ENCODE data around the gene DISC1. TPM values are rescaled to one million over a fixed set of nuclear protein-coding genes. Genes with fewer than 3 reads are reported as not detected.
A peak's percentile ranks its signal among the peaks of the same experiment; 100 is the strongest.

The DISC1 gene
- total and polyA plus RNA-seq, 2 of the 13 experiments (the other 11 are each of a cell fraction or from before 2014, with no cell fraction given) = 4.2 to 4.6 TPM

GRCh38 chr1:231757101-231757404 is 130.5 kb downstream of the DISC1 start:
- no peak overlapping the region for H3K9ac ChIP-seq (ENCODE audit: insufficient read depth, low read depth, low read length)
- DNase-seq (ENCODE audit: low spot score) = no peak
- no peaks in the 10 kb centered on the region for H3K4me1 ChIP-seq (ENCODE audit: insufficient read depth, low read length)
- H3K4me2 ChIP-seq (ENCODE audit: low read depth, low read length) = no peak overlapping the region
- WGBS (ENCODE audit: low lambda C conversion rate) = 74% methylated on average over 2 of the region's 2 CpGs
- CTCF ChIA-PET (ENCODE audit: low intra/inter-chr PET ratio, low total read pairs) = interaction anchor here (1.0 to 1.8 kb wide), 2 partner anchors 50 to 175 kb away, joined by 4 to 5 read pairs; no protein-coding TSS in a partner anchor
- no peak overlapping the region for H3K27ac ChIP-seq (ENCODE audit: extremely low read length, insufficient read depth, low read length)
- TF ChIP-seq ZNF552 (CRISPR knock-in tag; IDR thresholded peaks at IDR 0.05; ENCODE audit: borderline replicate concordance) = no peak
- no peak for TF ChIP-seq PHF20 (CRISPR knock-in tag; IDR thresholded peaks at IDR 0.05)
- TF ChIP-seq ZNF800 (CRISPR knock-in tag; IDR thresholded peaks at IDR 0.05) = no peak
- TF ChIP-seq ATAD3A (CRISPR knock-in tag; IDR thresholded peaks at IDR 0.05) = no peak
- TF ChIP-seq REPIN1 (CRISPR knock-in tag; IDR thresholded peaks at IDR 0.05; ENCODE audit: borderline replicate concordance, low read depth) = no peak
- no peak for TF ChIP-seq MNT (IDR thresholded peaks at IDR 0.05)
- no peak for TF ChIP-seq PCBP2 (optimal IDR thresholded peaks at IDR 0.05; ENCODE audit: low read depth, low read length, poor library complexity, severe bottlenecking)
- no peak overlapping the region for H3K4me3 ChIP-seq (replicated peaks in 1 of 3; ENCODE audit: insufficient read depth in 1 of 3, low read depth in 2 of 3, low read length in 3 of 3)
- no peaks in the 10 kb centered on the region for H3K79me2 ChIP-seq (ENCODE audit: insufficient read depth, low read length)
- no peak for FAIRE-seq
- no peaks in the 10 kb centered on the region for H3K27me3 ChIP-seq (ENCODE audit: control insufficient read depth in 1 of 2, insufficient read depth in 2 of 2, low read length in 2 of 2)
- intact Hi-C loops (cut with micrococcal nuclease; ENCODE audit: unreplicated experiment) (loop anchor here (1.0 kb wide), 1 partner anchor 49 kb away; no protein-coding TSS in a partner anchor), in situ Hi-C loops (cut with HindIII; ENCODE audit: extremely low pct_ligation_motif_present, low pct_unique_long_range_greater_than_20kb) (loop anchor here (25.0 kb wide), 1 partner anchor 1480 kb away; no protein-coding TSS in a partner anchor)
- no TSS peak for BruUV-seq (replicated peaks)
- H3K9me3 ChIP-seq (ENCODE audit: low read length) = peaks cover 4% of the 10 kb centered on the region; the same call in 1 of the 2 replicates
- no peak overlapping the region for H2AFZ ChIP-seq (ENCODE audit: low read length)
- ATAC-seq = peak; percentile 40
- no peaks in the 10 kb centered on the region for H4K20me1 ChIP-seq (ENCODE audit: insufficient read depth, low read length)
- POLR2A ChIA-PET = no interaction called here
- peaks cover 0 to 6% of the 10 kb centered on the region in 2 experiments; a peak in 2 of 5 replicates for H3K36me3 ChIP-seq (replicated peaks in 1 of 2; ENCODE audit: control insufficient read depth in 1 of 2, insufficient read depth in 2 of 2, low read length in 2 of 2)
